CD4-positive, alpha-beta T cell treated with Interleukin-15 for 4 hours (primary cell): ENCODE measurements around the gene CAMTA1.
"Not testable (repeated sequence)": the region's sequence is repeated elsewhere in the genome, so short reads cannot be mapped to it uniquely, and the experiment has no call there.

Experiments used
- DNase-seq: peaks from one replicate; pipeline ENCODE4 v3.0.0-alpha.2; 2020; ENCODE audit warnings: low spot score

Gene CAMTA1

GRCh38 chr1:7781923-7782495 lies 996.8 kb downstream of the CAMTA1 start:
- peak; percentile 12 for DNase-seq

GRCh38 chr1:7783178-7783711 lies 998.0 kb downstream of the CAMTA1 start:
- no peak for DNase-seq

- peak; percentile 91 for DNase-seq
Observed at GRCh38 chr1:7783826-7784491, 998.7 kb downstream of the CAMTA1 start, which contains the start of gene PER3. TSS of gene PER3 (plus strand) at chr1:7784291. CDS start at chr1:7784878, 587 bp downstream.

- no peak for DNase-seq
Observed at GRCh38 chr1:7784492-7785071, 999.3 kb downstream of the CAMTA1 start.

GRCh38 chr1:7785108-7785507 lies 999.9 kb downstream of the CAMTA1 start:
- no peak for DNase-seq

GRCh38 chr1:7786795-7787194 lies 1001.5 kb downstream of the CAMTA1 start:
- no peak for DNase-seq

GRCh38 chr1:7789828-7790227 lies 1004.6 kb downstream of the CAMTA1 start:
- no peak for DNase-seq

- DNase-seq: not testable (repeated sequence)
Observed at GRCh38 chr1:7791027-7791426, 1005.8 kb downstream of the CAMTA1 start.

GRCh38 chr1:7795406-7795805 lies 1010.2 kb downstream of the CAMTA1 start:
- no peak for DNase-seq

GRCh38 chr1:7805460-7805859 lies 1020.2 kb downstream of the CAMTA1 start:
- no peak for DNase-seq

GRCh38 chr1:7808253-7808844 lies 1023.1 kb downstream of the CAMTA1 start:
- peak; percentile 25 for DNase-seq

GRCh38 chr1:7809742-7810141 lies 1024.5 kb downstream of the CAMTA1 start:
- DNase-seq: no peak

- DNase-seq: no peak
Observed at GRCh38 chr1:7810395-7810794, 1025.1 kb downstream of the CAMTA1 start.

GRCh38 chr1:7811476-7811875 lies 1026.2 kb downstream of the CAMTA1 start:
- no peak for DNase-seq

- no peak for DNase-seq
Observed at GRCh38 chr1:7813677-7814373, 1028.6 kb downstream of the CAMTA1 start.
